H9 (cell line): Measurements from ENCODE around the gene PTGDR. TPM values are rescaled to one million over a fixed set of nuclear protein-coding genes. Genes with fewer than 3 reads are reported as not detected.

ENCODE experiments used
- DNase-seq: peaks from one replicate; pipeline ENCODE4 v3.0.0-alpha.2; 2017
- H2AFZ ChIP-seq: one replicate; pipeline ENCODE4 v1.6.1; 2013; ENCODE audit warnings: mild to moderate bottlenecking, low read length, control low read depth, moderate library complexity
- H2AK5ac ChIP-seq: 2 replicates; pipeline ENCODE4 v1.6.1; 2013; ENCODE audit warnings: low read length, control low read depth, mixed read lengths; ENCODE audit not compliant: insufficient read length
- H2BK120ac ChIP-seq: one replicate; pipeline ENCODE4 v1.6.1; 2013; ENCODE audit warnings: low read depth, mild to moderate bottlenecking, low read length, control low read depth, inconsistent platforms; ENCODE audit not compliant: poor library complexity, severe bottlenecking
- H2BK12ac ChIP-seq: 2 replicates; pipeline ENCODE4 v1.6.1; 2013; ENCODE audit warnings: low read length, control low read depth, mixed read lengths, low read depth; ENCODE audit not compliant: insufficient read length
- H2BK15ac ChIP-seq: 2 replicates; pipeline ENCODE4 v1.6.1; 2013; ENCODE audit warnings: low read depth, low read length, control low read depth
- H2BK20ac ChIP-seq: one replicate; pipeline ENCODE4 v1.6.1; 2013; ENCODE audit warnings: low read depth, mild to moderate bottlenecking, low read length, control low read depth, inconsistent platforms; ENCODE audit not compliant: poor library complexity, severe bottlenecking
- H2BK5ac ChIP-seq: 2 replicates; pipeline ENCODE4 v1.6.1; 2013; ENCODE audit warnings: low read length, control low read depth, mixed read lengths; ENCODE audit not compliant: insufficient read length
- H3K14ac ChIP-seq: 2 replicates; pipeline ENCODE4 v1.6.1; 2013; ENCODE audit warnings: low read length, control low read depth; ENCODE audit not compliant: insufficient read depth
- H3K18ac ChIP-seq: 2 replicates; pipeline ENCODE4 v1.6.1; 2013; ENCODE audit warnings: low read depth, mild to moderate bottlenecking, mixed read lengths, low read length, control low read depth; ENCODE audit not compliant: insufficient read length
- H3K23ac ChIP-seq: 2 replicates; pipeline ENCODE4 v1.6.1; 2013; ENCODE audit warnings: low read length, control low read depth, mixed read lengths, low read depth; ENCODE audit not compliant: insufficient read length
- H3K23me2 ChIP-seq: 2 replicates; pipeline ENCODE4 v1.6.1; 2013; ENCODE audit warnings: low read depth, mild to moderate bottlenecking, mixed read lengths, low read length, control low read depth; ENCODE audit not compliant: insufficient read length, poor library complexity, severe bottlenecking
- H3K27ac ChIP-seq: 2 replicates; pipeline ENCODE4 v1.5.1; 2013; ENCODE audit warnings: low read length, control low read depth, mixed read lengths, low read depth; ENCODE audit not compliant: insufficient read length
- H3K27me3 ChIP-seq: 2 replicates; pipeline ENCODE4 v1.6.1; 2013; ENCODE audit warnings: low read length, control low read depth, inconsistent platforms; ENCODE audit not compliant: insufficient read depth
- H3K4ac ChIP-seq: 2 replicates; pipeline ENCODE4 v1.6.1; 2013; ENCODE audit warnings: low read depth, mild to moderate bottlenecking, control low read depth, inconsistent platforms, low read length, moderate library complexity
- H3K4me1 ChIP-seq: 2 replicates; pipeline ENCODE4 v1.6.1; 2013; ENCODE audit warnings: low read length, control low read depth, inconsistent platforms; ENCODE audit not compliant: insufficient read depth
- H3K4me2 ChIP-seq: 2 replicates; pipeline ENCODE4 v1.6.1; 2013; ENCODE audit warnings: low read length, control low read depth, mixed read lengths; ENCODE audit not compliant: insufficient read length, insufficient read depth
- H3K56ac ChIP-seq: 2 replicates; pipeline ENCODE4 v1.6.1; 2013; ENCODE audit warnings: low read depth, mild to moderate bottlenecking, mixed read lengths, low read length, control low read depth; ENCODE audit not compliant: insufficient read length
- H3K79me1 ChIP-seq: 2 replicates; pipeline ENCODE4 v1.6.1; 2013; ENCODE audit warnings: low read depth, mild to moderate bottlenecking, moderate library complexity, low read length, control low read depth, inconsistent platforms; ENCODE audit not compliant: insufficient read depth, poor library complexity, severe bottlenecking
- H3K79me2 ChIP-seq: 2 replicates; pipeline ENCODE4 v1.6.1; 2013; ENCODE audit warnings: low read length, control low read depth, inconsistent platforms; ENCODE audit not compliant: insufficient read depth
- H3K9ac ChIP-seq: 2 replicates; pipeline ENCODE4 v1.6.1; 2013; ENCODE audit warnings: low read length, control low read depth, mixed read lengths; ENCODE audit not compliant: insufficient read length; ENCODE audit errors: extremely low read depth
- H3K9me3 ChIP-seq: one replicate; pipeline ENCODE4 v1.6.1; 2013; ENCODE audit warnings: low read depth, low read length, inconsistent platforms; ENCODE audit not compliant: control insufficient read depth
- H3T11ph ChIP-seq: one replicate; pipeline ENCODE4 v1.6.1; 2013; ENCODE audit warnings: mild to moderate bottlenecking, low read length, control low read depth, inconsistent platforms
- H4K20me1 ChIP-seq: one replicate; pipeline ENCODE4 v1.6.1; 2013; ENCODE audit not compliant: control insufficient read depth, insufficient read length, insufficient read depth
- H4K5ac ChIP-seq: 2 replicates; pipeline ENCODE4 v1.6.1; 2013; ENCODE audit warnings: low read depth, mild to moderate bottlenecking, mixed read lengths, low read length, control low read depth; ENCODE audit not compliant: insufficient read length
- H4K8ac ChIP-seq: replicated peaks from 2 replicates; pipeline ENCODE4 v1.6.1; 2013; ENCODE audit warnings: low read length, control low read depth, mixed read lengths, low read depth; ENCODE audit not compliant: insufficient read length
- H4K91ac ChIP-seq: 2 replicates; pipeline ENCODE4 v1.6.1; 2013; ENCODE audit warnings: low read depth, mild to moderate bottlenecking, moderate library complexity, mixed read lengths, low read length, control low read depth; ENCODE audit not compliant: insufficient read length
- H3K27ac Mint-ChIP-seq, 3 experiments: 2 replicates in 2 of 3; 3 replicates in 1 of 3; pipeline ENCODE4 v1.8.0; 2020 to 2021; ENCODE audit warnings: mixed read lengths in 3 of 3, mild to moderate bottlenecking in 1 of 3, moderate library complexity in 1 of 3
- H3K27me3 Mint-ChIP-seq: 2 replicates; pipeline ENCODE4 v1.8.0; 2021; ENCODE audit warnings: low read depth, mild to moderate bottlenecking, moderate library complexity, mixed read lengths
- H3K36me3 Mint-ChIP-seq, 3 experiments: 2 replicates in 2 of 3; 3 replicates in 1 of 3; pipeline ENCODE4 v1.8.0; 2020 to 2021; ENCODE audit warnings: low read depth in 3 of 3, mixed read lengths in 3 of 3; ENCODE audit not compliant: insufficient read depth in 1 of 3
- H3K4me1 Mint-ChIP-seq, 2 experiments: 2 replicates each; pipeline ENCODE4 v1.8.0; 2020; ENCODE audit warnings: mixed read lengths in 2 of 2
- H3K4me3 Mint-ChIP-seq, 2 experiments: 2 replicates in 1 of 2; 3 replicates in 1 of 2; pipeline ENCODE4 v1.8.0; 2020 to 2021; ENCODE audit warnings: mild to moderate bottlenecking in 2 of 2, mixed read lengths in 2 of 2, moderate library complexity in 1 of 2
- H3K9me3 Mint-ChIP-seq, 2 experiments: 2 replicates in 1 of 2; 3 replicates in 1 of 2; pipeline ENCODE4 v1.8.0; 2020; ENCODE audit warnings: mild to moderate bottlenecking in 2 of 2, mixed read lengths in 2 of 2, moderate library complexity in 1 of 2
- WGBS: extraction: QIAGEN DNeasy Blood & Tissue Kit; methylation state at CpG from one replicate; pipeline ENCODE4 v1.1.7; 2013; ENCODE audit warnings: missing lambda C conversion rate, low lambda C conversion rate, mixed read lengths; ENCODE audit not compliant: insufficient read length; ENCODE audit errors: extremely low coverage; 5-methylcytosine and 5-hydroxymethylcytosine counted together
- total RNA-seq: library from RNA; stranded (reverse); gene quantifications from 2 replicates; pipeline ENCODE4 v1.2.1, GENCODE V29; 2021
- TF ChIP-seq, protein P1 (sequence below): fragments of 200-600 bp; sonication (generic); conservative IDR thresholded peaks from 3 replicates; pipeline ENCODE4 v1.8.0; 2021; ENCODE audit warnings: antibody characterized with exemption, mild to moderate bottlenecking

The PTGDR gene
- total RNA-seq, 1 experiment from 2014 or later = not detected

DNA sequence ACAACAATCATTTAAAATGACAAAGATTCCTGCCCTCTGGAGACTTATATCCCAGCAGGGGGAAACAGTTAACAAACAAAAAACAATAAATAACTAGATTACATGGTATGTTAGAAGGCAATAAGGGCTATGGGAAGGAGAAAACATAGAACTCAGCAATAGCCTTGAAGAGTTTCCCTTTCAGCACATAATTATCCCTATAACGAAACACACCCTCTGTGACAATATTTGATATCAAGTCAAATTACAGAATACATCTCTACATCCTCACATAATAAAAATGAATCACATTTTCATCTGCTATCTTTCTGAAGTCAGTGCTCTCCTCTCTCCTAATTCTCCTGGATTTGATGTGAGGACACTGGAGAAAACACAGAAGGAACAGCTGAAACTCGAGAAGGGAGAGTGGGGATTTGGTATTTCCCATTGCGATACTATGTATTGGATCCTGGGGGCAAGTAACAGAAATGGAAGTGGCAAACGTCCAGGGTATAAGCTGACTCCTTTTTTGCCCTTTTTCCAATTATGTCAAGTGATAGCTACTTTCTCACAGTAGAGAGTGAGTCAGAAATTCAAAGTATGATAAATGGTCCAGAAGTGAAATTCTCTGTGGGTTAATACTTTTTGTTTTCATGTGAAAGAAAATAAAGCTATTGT is 36.9 kb downstream of the PTGDR start:
- H2BK20ac ChIP-seq = no peak overlapping the region
- H3K4me1 Mint-ChIP-seq = peaks cover 13 to 16% of the 10 kb centered on the region in 2 experiments
- H4K5ac ChIP-seq = no peak overlapping the region
- H3K27ac Mint-ChIP-seq = no peak overlapping the region
- H3K4me2 ChIP-seq = no peak overlapping the region
- no peak overlapping the region for H4K91ac ChIP-seq
- H2AFZ ChIP-seq = no peak overlapping the region
- DNase-seq = no peak
- no peaks in the 10 kb centered on the region for H3K27me3 ChIP-seq
- H2BK15ac ChIP-seq = no peak overlapping the region
- H3K23me2 ChIP-seq = no peaks in the 10 kb centered on the region
- no peaks in the 10 kb centered on the region for H3K79me1 ChIP-seq
- no peak overlapping the region for H3K18ac ChIP-seq
- no peaks in the 10 kb centered on the region for H3K79me2 ChIP-seq
- no peak overlapping the region for H3K56ac ChIP-seq
- H4K20me1 ChIP-seq = no peaks in the 10 kb centered on the region
- no peak overlapping the region for H2AK5ac ChIP-seq
- H2BK120ac ChIP-seq = no peak overlapping the region
- H3K23ac ChIP-seq = no peak overlapping the region
- no peak overlapping the region for H3K9ac ChIP-seq
- peaks cover 3% of the 10 kb centered on the region for H3K27me3 Mint-ChIP-seq
- WGBS = no CpG with 5 or more reads among the region's 4 CpGs
- H2BK5ac ChIP-seq = no peak overlapping the region
- no peak overlapping the region for H3K14ac ChIP-seq
- TF ChIP-seq, protein P1, sequence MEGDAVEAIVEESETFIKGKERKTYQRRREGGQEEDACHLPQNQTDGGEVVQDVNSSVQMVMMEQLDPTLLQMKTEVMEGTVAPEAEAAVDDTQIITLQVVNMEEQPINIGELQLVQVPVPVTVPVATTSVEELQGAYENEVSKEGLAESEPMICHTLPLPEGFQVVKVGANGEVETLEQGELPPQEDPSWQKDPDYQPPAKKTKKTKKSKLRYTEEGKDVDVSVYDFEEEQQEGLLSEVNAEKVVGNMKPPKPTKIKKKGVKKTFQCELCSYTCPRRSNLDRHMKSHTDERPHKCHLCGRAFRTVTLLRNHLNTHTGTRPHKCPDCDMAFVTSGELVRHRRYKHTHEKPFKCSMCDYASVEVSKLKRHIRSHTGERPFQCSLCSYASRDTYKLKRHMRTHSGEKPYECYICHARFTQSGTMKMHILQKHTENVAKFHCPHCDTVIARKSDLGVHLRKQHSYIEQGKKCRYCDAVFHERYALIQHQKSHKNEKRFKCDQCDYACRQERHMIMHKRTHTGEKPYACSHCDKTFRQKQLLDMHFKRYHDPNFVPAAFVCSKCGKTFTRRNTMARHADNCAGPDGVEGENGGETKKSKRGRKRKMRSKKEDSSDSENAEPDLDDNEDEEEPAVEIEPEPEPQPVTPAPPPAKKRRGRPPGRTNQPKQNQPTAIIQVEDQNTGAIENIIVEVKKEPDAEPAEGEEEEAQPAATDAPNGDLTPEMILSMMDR = no peak
- no peaks in the 10 kb centered on the region for H3K36me3 Mint-ChIP-seq
- no peak overlapping the region for H3K4ac ChIP-seq
- H3K27ac ChIP-seq = no peak overlapping the region
- no peak overlapping the region for H3K4me3 Mint-ChIP-seq
- H3T11ph ChIP-seq = no peak overlapping the region
- H4K8ac ChIP-seq = no peak overlapping the region
- H3K9me3 ChIP-seq = no peaks in the 10 kb centered on the region
- H2BK12ac ChIP-seq = no peak overlapping the region
- no peaks in the 10 kb centered on the region for H3K9me3 Mint-ChIP-seq
- H3K4me1 ChIP-seq = no peaks in the 10 kb centered on the region
